BLaER1 (cell line): ENCODE data around the gene CTNND1.
"Not testable (repeated sequence)": the region's sequence is repeated elsewhere in the genome, so short reads cannot be mapped to it uniquely, and the experiment has no call there.

ENCODE experiments used
- H3K27ac ChIP-seq: shearing (Covaris generic); formaldehyde crosslinking; 2 replicates; pipeline ENCODE4 v1.8.1; 2022
- H3K27me3 ChIP-seq: shearing (Covaris generic); formaldehyde crosslinking; 2 replicates; pipeline ENCODE4 v1.8.1; 2022
- H3K36me3 ChIP-seq: shearing (Covaris generic); formaldehyde crosslinking; 2 replicates; pipeline ENCODE4 v1.8.1; 2022
- H3K4me1 ChIP-seq: shearing (Covaris generic); formaldehyde crosslinking; 2 replicates; pipeline ENCODE4 v1.8.1; 2022
- H3K4me2 ChIP-seq: shearing (Covaris generic); formaldehyde crosslinking; 2 replicates; pipeline ENCODE4 v1.8.1; 2022
- H3K4me3 ChIP-seq: shearing (Covaris generic); formaldehyde crosslinking; 2 replicates; pipeline ENCODE4 v1.8.1; 2022
- H3K9ac ChIP-seq: shearing (Covaris generic); formaldehyde crosslinking; 2 replicates; pipeline ENCODE4 v1.8.1; 2022
- H3K9me3 ChIP-seq: shearing (Covaris generic); formaldehyde crosslinking; 2 replicates; pipeline ENCODE4 v1.8.1; 2022
- H4K20me1 ChIP-seq: shearing (Covaris generic); formaldehyde crosslinking; 2 replicates; pipeline ENCODE4 v1.8.1; 2022
- Cebpa-rat ChIP-seq: shearing (Covaris generic); IDR thresholded peaks from 2 replicates; pipeline ENCODE4 v1.8.1; 2022

Gene CTNND1, protein sequence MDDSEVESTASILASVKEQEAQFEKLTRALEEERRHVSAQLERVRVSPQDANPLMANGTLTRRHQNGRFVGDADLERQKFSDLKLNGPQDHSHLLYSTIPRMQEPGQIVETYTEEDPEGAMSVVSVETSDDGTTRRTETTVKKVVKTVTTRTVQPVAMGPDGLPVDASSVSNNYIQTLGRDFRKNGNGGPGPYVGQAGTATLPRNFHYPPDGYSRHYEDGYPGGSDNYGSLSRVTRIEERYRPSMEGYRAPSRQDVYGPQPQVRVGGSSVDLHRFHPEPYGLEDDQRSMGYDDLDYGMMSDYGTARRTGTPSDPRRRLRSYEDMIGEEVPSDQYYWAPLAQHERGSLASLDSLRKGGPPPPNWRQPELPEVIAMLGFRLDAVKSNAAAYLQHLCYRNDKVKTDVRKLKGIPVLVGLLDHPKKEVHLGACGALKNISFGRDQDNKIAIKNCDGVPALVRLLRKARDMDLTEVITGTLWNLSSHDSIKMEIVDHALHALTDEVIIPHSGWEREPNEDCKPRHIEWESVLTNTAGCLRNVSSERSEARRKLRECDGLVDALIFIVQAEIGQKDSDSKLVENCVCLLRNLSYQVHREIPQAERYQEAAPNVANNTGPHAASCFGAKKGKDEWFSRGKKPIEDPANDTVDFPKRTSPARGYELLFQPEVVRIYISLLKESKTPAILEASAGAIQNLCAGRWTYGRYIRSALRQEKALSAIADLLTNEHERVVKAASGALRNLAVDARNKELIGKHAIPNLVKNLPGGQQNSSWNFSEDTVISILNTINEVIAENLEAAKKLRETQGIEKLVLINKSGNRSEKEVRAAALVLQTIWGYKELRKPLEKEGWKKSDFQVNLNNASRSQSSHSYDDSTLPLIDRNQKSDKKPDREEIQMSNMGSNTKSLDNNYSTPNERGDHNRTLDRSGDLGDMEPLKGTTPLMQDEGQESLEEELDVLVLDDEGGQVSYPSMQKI

DNA sequence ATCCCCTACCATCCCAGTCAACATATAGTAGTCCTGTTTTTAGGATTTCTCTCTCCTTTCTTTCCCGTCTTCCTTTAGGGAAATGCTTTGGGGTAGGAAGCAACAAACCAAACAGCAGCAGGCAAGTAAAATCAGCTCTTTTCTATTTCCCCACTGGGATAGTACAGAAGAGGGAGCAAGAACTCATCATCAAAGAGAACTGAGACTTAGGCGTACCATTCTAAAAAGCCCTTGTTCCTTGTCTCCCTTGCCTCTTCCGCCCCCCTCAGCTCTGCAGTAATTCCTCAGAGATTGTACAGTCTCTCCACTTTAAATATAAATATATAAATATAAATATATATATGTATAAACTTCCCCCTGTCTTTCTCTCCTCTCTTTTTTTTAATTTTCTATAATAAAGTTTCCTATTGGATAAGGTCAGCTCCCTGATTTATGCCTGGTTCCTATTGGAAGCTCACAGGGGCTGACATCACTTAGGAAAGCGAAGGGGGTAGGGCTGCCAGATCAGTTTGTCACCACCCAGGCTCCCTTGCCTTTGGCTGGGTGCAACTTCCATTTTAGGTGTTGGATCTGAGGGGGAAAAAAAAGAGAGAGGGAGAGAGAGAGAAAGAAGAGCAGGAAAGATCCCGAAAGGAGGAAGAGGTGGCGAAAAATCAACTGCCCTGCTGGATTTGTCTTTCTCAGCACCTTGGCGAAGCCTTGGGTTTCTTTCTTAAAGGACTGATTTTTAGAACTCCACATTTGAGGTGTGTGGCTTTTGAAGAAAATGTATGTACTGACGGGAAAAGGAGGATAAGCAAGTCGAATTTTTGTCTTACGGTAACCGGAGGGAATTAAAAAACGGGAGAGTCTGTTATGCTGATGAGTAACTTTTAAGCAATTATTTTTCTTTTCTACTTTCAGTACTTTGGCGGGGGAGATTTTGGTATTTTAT lies at the start of gene CTNND1:
TSS of gene CTNND1 (plus strand) at position 502 of the 934 bp plus-strand sequence. CDS start 29,677 bp downstream, outside the sequence.
- no peak for TF ChIP-seq Cebpa-rat
- Histone ChIP-seq H3K9me3 (no peaks in the 10 kb centered on the region), H3K4me3 (no peak within 1 kb of the TSS), H3K27ac (no peak within 1 kb of the TSS), H3K4me1 (no peaks in the 10 kb centered on the region), H3K27me3 (peaks cover 40% of the 10 kb centered on the region), H3K9ac (no peak within 1 kb of the TSS), H3K4me2 (no peak within 1 kb of the TSS), H3K36me3 (no peaks in the 10 kb centered on the region), H4K20me1 (peaks cover 63% of the 10 kb centered on the region)

DNA sequence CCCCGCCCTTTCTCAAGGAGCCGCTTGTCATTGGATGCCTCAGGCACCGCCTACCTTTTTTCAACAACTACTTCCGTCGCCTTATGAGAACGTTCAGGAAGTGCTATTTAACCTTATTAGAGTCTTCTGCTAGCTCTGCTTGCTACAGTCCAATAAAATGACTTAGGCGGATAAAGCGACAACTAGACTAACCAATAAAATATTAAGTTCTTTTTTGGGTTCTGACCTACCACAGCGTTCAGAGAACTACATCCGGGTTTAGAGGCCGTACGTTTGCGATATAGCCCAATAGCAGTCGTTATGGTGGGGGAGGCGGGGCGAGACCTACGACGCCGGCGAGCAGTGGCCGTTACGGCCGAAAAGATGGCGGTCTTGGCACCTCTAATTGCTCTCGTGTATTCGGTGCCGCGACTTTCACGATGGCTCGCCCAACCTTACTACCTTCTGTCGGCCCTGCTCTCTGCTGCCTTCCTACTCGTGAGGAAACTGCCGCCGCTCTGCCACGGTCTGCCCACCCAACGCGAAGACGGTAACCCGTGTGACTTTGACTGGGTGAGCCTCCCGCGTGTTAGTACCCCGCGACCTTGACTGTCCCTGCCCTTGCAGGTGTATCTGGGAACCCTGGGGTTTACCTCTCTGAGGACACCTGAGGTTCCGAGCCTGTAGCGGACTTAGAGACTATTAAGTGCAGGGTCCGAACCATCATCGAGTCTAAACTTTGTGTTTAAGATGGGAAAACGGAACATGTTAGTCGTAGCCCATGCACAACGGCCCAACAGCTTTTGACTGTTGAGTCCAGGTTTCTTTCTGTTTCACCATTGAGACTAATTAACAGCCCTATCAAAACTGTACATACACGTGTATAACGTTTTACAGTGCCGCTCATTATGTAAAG lies 49.1 kb upstream of the CTNND1 start, which contains the start of gene TMX2:
TSS of gene TMX2 (plus strand) at position 338 of the 895 bp plus-strand sequence. CDS start at position 364, 26 bp downstream.
- H3K36me3 ChIP-seq: peaks cover 26% of the 10 kb centered on the region
- H3K27me3 ChIP-seq: no peaks in the 10 kb centered on the region
- peak within 1 kb of the TSS; percentile 90 for H3K4me3 ChIP-seq
- peak within 1 kb of the TSS; percentile 94 for H3K9ac ChIP-seq
- H3K9me3 ChIP-seq: peaks cover 13% of the 10 kb centered on the region; the same call in 1 of the 2 replicates
- H3K27ac ChIP-seq: peak within 1 kb of the TSS; percentile 94
- peaks cover 44% of the 10 kb centered on the region for H4K20me1 ChIP-seq
- TF ChIP-seq Cebpa-rat: no peak
- peak within 1 kb of the TSS; percentile 92 for H3K4me2 ChIP-seq
- peaks cover 31% of the 10 kb centered on the region for H3K4me1 ChIP-seq

DNA sequence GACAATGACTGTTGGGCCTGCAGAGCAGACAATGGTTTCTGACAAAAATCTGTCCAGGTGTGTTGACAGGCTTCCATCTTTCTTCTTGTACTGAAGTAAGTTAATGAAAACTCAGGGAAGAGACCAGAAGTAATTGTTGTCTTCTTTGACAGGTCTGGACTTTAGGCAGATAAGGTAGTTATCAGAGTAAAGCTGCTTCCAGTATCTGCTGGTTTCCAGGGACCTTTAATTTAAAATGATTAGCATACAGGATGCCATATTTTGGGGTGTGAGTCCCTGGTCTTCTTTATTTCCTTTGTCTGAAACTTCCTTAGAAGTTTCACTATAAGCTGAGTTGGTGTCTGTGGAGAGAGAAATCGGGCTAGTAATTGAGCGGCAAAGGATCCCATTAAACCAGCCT lies 47.8 kb upstream of the CTNND1 start:
- peak overlapping the region; percentile 94; the same call in 1 of the 2 replicates for H3K9ac ChIP-seq
- no peak overlapping the region for H3K27ac ChIP-seq

DNA sequence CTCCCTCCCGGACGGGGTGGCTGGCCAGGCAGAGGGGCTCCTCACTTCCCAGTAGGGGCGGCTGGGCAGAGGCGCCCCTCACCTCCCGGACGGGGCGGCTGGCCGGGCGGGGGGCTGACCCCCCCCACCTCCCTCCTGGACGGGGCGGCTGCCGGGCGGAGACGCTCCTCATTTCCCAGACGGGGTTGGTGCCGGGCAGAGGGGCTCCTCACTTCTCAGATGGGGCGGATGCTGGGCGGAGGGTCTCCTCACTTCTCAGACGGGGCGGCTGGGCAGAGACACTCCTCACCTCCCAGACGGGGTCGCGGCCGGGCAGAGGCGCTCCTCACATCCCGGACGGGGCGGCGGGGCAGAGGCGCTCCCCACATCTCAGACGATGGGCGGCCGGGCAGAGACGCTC lies 44.9 kb upstream of the CTNND1 start:
- H3K27ac ChIP-seq, H3K4me3 ChIP-seq, H3K27me3 ChIP-seq, H3K9ac ChIP-seq, H3K4me2 ChIP-seq: not testable (repeated sequence)
- peaks cover 17% of the 10 kb centered on the region for H3K4me1 ChIP-seq
- peaks cover 49% of the 10 kb centered on the region for H3K36me3 ChIP-seq
- peaks cover 13% of the 10 kb centered on the region; the same call in 1 of the 2 replicates for H3K9me3 ChIP-seq
- peaks cover 56% of the 10 kb centered on the region for H4K20me1 ChIP-seq

More for the DNA sequence above, 47.8 kb upstream of the CTNND1 start:
- H3K27me3 ChIP-seq: no peaks in the 10 kb centered on the region
- peak overlapping the region; percentile 90 for H3K4me3 ChIP-seq
- H3K36me3 ChIP-seq: peaks cover 33% of the 10 kb centered on the region
- H4K20me1 ChIP-seq: peaks cover 49% of the 10 kb centered on the region
- TF ChIP-seq Cebpa-rat: no peak
- peaks cover 31% of the 10 kb centered on the region for H3K4me1 ChIP-seq
- H3K9me3 ChIP-seq: peaks cover 13% of the 10 kb centered on the region; the same call in 1 of the 2 replicates
- H3K4me2 ChIP-seq: peak overlapping the region; percentile 92

DNA sequence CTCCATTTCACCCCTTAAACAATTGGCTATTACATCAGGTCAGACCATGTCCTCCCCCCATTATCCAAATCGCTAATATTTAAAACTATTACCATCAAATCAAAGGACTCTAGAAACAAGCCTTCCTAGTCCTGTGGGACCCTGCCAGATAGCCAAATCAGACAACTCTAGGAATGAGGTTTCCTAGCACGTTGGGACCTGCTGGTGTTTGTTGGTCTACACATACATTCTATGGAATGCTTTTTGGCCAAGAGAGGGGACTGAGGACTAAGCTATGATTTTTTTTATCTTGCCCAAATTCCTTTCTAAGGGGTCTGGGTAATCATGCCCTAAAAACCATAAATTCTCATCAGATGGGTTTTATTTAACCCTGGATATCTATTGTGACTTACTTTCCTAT lies 34.4 kb upstream of the CTNND1 start:
- Histone ChIP-seq H3K27me3 (no peaks in the 10 kb centered on the region), H3K36me3 (peaks cover 58% of the 10 kb centered on the region), H3K4me1 (no peaks in the 10 kb centered on the region), H3K4me3 (no peak overlapping the region), H4K20me1 (peaks cover 99% of the 10 kb centered on the region), H3K9me3 (no peaks in the 10 kb centered on the region), H3K9ac (no peak overlapping the region), H3K27ac (no peak overlapping the region), H3K4me2 (no peak overlapping the region)
- TF ChIP-seq Cebpa-rat: no peak

DNA sequence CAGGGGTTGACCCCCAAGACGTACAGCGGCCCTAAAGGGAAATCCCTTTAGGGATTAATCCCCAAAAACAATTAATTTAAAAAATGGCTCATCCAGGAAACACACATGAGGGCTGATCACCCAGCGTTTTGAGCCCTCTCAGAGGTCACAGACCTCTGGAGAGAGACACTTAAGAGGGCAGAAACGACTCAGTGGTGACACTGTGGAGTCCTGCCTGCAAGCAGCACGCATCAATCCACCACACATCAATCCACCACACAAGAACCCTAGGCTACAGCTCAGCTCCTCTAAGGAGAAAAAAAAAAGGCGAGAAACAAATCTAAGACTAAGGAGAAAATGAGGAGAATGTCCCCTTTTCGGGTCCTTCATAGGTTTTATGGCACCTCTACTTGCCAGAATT lies 32.8 kb upstream of the CTNND1 start:
- Histone ChIP-seq H3K27ac (no peak overlapping the region), H3K9ac (no peak overlapping the region), H4K20me1 (peaks cover 99% of the 10 kb centered on the region), H3K4me3 (no peak overlapping the region), H3K9me3 (no peaks in the 10 kb centered on the region), H3K4me1 (no peaks in the 10 kb centered on the region), H3K4me2 (no peak overlapping the region), H3K36me3 (peaks cover 59% of the 10 kb centered on the region), H3K27me3 (no peaks in the 10 kb centered on the region)
- no peak for TF ChIP-seq Cebpa-rat

DNA sequence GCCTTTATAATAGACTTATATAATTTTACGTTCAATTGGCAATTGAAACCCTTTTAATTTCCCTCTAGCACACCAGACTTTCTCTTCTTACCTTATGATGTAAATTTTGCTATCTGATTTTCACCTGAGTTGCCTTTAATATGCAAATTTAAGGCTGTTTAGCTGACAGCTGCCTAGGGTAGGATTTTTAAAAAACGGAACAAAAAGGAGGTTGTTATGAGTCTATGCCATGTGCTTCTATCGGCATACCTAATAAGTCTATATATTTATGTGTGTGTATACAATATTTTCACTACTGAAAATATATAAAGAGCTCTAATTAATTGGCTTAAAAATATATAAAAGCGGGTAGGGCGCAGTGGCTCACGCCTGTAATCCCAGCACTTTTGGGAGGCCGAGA lies 32.1 kb upstream of the CTNND1 start:
- Histone ChIP-seq H3K4me1 (no peaks in the 10 kb centered on the region), H3K9ac (no peak overlapping the region), H3K9me3 (no peaks in the 10 kb centered on the region), H3K27ac (no peak overlapping the region), H4K20me1 (peaks cover 99% of the 10 kb centered on the region), H3K4me2 (no peak overlapping the region), H3K36me3 (peaks cover 61% of the 10 kb centered on the region), H3K4me3 (no peak overlapping the region), H3K27me3 (no peaks in the 10 kb centered on the region)
- no peak for TF ChIP-seq Cebpa-rat

DNA sequence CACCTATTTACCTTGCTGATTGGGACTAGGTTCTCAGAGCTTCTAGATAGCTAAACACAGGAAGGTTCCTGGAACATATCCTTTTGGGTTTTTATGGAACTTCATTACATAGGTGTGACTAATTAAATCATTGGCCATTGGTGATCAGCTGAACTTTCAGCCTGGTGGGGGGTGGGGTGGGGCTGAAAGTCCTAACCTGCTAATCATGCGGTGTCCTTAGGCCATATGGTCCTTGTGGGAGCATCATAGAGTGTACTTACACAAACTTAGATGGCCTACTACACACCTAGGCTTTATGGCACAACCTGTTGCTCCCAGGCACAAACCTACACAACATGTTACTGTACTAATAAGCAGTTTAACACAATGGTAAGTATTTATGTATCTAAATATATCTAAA lies 28.9 kb upstream of the CTNND1 start:
- Histone ChIP-seq H3K4me2 (no peak overlapping the region), H3K36me3 (peaks cover 78% of the 10 kb centered on the region), H4K20me1 (peaks cover 89% of the 10 kb centered on the region)

More for the DNA sequence above, 28.9 kb upstream of the CTNND1 start:
- Histone ChIP-seq H3K27me3 (no peaks in the 10 kb centered on the region), H3K4me3 (no peak overlapping the region), H3K4me1 (no peaks in the 10 kb centered on the region), H3K9ac (no peak overlapping the region), H3K9me3 (no peaks in the 10 kb centered on the region), H3K27ac (no peak overlapping the region)
- TF ChIP-seq Cebpa-rat: no peak
